ENCODE measurements around the gene ARL6IP6. TPM values are rescaled to one million over a fixed set of nuclear protein-coding genes. Genes with fewer than 3 reads are reported as not detected.

The ARL6IP6 gene
- total RNA-seq, result 10 to 100 TPM; 45.5 to 50.7 TPM

- Mint-ChIP-seq H3K36me3 (peaks cover 43% of the 10 kb centered on the region), H3K4me1 (peaks cover 63% of the 10 kb centered on the region), H3K9me3 (ENCODE audit: low read depth) (no peaks in the 10 kb centered on the region), H3K27me3 (no peaks in the 10 kb centered on the region), H3K27ac (peak within 1 kb of the TSS; percentile 100), H3K4me3 (peak within 1 kb of the TSS; percentile 100)
- peak; percentile 95 for DNase-seq
- CTCF ChIA-PET, result interaction anchor here (1.2 to 2.6 kb wide), 3 partner anchors 8 to 542 kb away, joined by 3 to 12 read pairs (median 4); partner anchors contain the start of gene STAM2
- ATAC-seq, result peak; percentile 70
Observed at GRCh38 chr2:152718076-152718908, at the start of gene ARL6IP6. Gene ARL6IP6 (plus strand): TSS chr2:152718620. CDS start chr2:152718625, 5 bp downstream.

- Mint-ChIP-seq H3K27ac (no peak overlapping the region), H3K9me3 (ENCODE audit: low read depth) (no peaks in the 10 kb centered on the region), H3K27me3 (no peaks in the 10 kb centered on the region), H3K4me3 (no peak overlapping the region), H3K4me1 (peaks cover 4% of the 10 kb centered on the region), H3K36me3 (peaks cover 34% of the 10 kb centered on the region)
- no peak for DNase-seq
- no peak for ATAC-seq
- CTCF ChIA-PET, result no interaction called here
Observed at GRCh38 chr2:152674334-152674733, 44.1 kb upstream of the ARL6IP6 start.

DNA sequence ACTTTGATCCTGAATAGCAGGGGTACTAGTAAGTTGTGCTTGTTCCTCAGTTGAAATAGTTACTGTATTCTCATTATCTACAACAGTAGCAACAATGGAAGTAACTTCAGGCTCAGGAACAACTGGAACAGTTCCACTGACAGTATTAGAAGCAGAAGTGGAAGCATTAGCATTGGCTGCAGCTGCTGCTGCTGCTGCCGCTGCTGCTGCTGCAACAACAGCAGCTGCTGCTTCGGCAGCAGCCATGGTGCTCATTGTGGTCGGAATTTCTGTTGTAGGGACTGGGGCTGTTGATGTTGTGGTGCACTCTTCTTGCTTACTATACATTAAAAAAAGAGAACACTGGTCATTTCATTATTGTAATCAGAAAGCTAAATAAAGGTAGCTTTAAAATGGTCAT is 42.0 kb upstream of the ARL6IP6 start:
- CTCF ChIA-PET, result interaction anchor here (1.1 kb wide), 1 partner anchor 40 kb away, joined by 3 read pairs; no protein-coding TSS in a partner anchor
- no peak for ATAC-seq
- H3K36me3 Mint-ChIP-seq, result peaks cover 36% of the 10 kb centered on the region
- H3K27ac Mint-ChIP-seq, result no peak overlapping the region
- no peaks in the 10 kb centered on the region for H3K27me3 Mint-ChIP-seq
- no peak overlapping the region for H3K4me3 Mint-ChIP-seq
- H3K9me3 Mint-ChIP-seq (ENCODE audit: low read depth), result no peaks in the 10 kb centered on the region
- DNase-seq, result no peak
- peaks cover 4% of the 10 kb centered on the region for H3K4me1 Mint-ChIP-seq

DNA sequence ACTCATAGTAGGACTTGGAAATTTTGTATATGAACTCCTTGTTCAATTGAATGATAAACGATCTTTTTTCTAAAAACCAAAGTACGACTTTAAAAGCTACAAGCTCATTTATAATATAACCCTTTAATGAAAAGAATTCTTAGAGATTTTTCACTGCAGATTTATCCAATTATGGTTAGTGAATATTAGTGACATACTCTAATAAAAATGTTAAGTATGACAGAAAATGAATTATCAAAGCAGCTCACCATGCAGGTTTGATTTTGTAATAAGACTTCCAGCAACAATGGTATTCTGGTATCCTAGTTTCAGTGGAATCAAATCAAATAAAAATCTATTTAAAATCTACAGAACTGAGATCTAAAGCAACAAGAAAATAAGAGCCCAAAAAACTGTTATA is 39.6 kb upstream of the ARL6IP6 start:
- Mint-ChIP-seq H3K9me3 (ENCODE audit: low read depth) (no peaks in the 10 kb centered on the region), H3K4me1 (peaks cover 6% of the 10 kb centered on the region), H3K27ac (no peak overlapping the region), H3K27me3 (no peaks in the 10 kb centered on the region), H3K4me3 (no peak overlapping the region), H3K36me3 (peaks cover 34% of the 10 kb centered on the region)
- ATAC-seq (no peak), DNase-seq (no peak)
- CTCF ChIA-PET, result no interaction called here

DNA sequence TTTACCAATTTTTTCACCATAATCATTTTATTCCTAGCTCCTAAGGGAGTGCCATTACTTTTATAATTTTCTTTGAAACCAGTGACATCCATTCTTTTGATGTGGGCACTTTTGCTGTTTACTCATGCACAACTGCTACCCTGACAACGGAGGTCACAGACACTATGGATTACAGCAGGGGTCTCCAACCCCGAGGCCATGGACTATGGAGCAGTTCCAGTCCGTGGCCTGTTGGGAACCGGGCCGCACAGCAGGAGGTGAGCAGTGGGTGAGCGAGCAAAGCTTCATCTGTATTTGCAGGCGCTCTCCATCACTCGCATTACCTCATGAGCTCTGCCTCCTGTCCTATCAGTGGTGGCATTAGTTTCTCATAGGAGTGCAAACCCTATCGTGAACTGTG is 35.8 kb upstream of the ARL6IP6 start:
- peaks cover 21% of the 10 kb centered on the region for H3K4me1 Mint-ChIP-seq
- H3K36me3 Mint-ChIP-seq, result peaks cover 32% of the 10 kb centered on the region
- no peak for DNase-seq
- CTCF ChIA-PET, result no interaction called here
- ATAC-seq, result no peak
- H3K9me3 Mint-ChIP-seq (ENCODE audit: low read depth), result no peaks in the 10 kb centered on the region
- no peaks in the 10 kb centered on the region for H3K27me3 Mint-ChIP-seq
- H3K27ac Mint-ChIP-seq, result no peak overlapping the region
- H3K4me3 Mint-ChIP-seq, result no peak overlapping the region

DNA sequence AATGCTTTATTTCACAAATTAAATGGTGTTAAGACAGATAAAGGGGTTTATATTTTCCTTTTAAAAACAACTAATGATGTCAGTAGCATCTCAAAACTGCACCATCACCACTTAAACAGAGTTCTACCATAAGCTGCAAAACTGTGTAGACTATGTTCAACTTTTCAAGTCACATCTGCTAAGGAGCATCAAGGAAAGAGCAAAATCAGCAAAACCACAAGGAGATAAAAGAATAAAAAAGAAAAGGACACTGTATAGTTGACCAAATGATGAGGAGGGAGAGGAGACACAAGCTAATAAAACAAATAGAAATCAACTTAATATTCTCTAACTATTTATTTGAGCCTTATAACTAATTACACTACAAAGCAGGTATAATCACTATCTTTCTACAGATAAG is 35.0 kb upstream of the ARL6IP6 start:
- H3K9me3 Mint-ChIP-seq (ENCODE audit: low read depth), result no peaks in the 10 kb centered on the region

DNA sequence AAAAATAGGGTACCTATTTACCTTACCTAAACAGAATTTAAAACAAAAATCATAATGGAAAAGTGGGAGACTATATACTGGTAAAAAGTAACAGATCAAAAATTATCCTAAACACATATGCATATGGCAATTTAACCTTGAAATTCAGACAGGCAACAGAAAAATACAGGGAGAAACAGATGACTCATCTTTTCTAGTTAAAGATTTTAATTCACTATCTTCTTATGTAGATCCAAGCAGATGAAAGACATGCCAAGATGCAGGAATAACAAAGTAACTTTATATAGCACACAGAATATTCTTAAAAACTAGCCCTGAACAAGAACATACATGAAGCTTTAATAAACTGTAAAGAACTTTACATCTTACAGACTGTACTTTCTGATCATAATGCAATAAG is 32.1 kb upstream of the ARL6IP6 start:
- ATAC-seq (no peak), DNase-seq (no peak)
- peaks cover 24% of the 10 kb centered on the region for H3K36me3 Mint-ChIP-seq
- CTCF ChIA-PET, result no interaction called here
- no peaks in the 10 kb centered on the region for H3K27me3 Mint-ChIP-seq
- no peak overlapping the region for H3K27ac Mint-ChIP-seq
- no peak overlapping the region for H3K4me3 Mint-ChIP-seq
- no peaks in the 10 kb centered on the region for H3K9me3 Mint-ChIP-seq (ENCODE audit: low read depth)
- peaks cover 23% of the 10 kb centered on the region for H3K4me1 Mint-ChIP-seq

More for the DNA sequence above, 35.0 kb upstream of the ARL6IP6 start:
- DNase-seq, result no peak
- Mint-ChIP-seq H3K4me3 (no peak overlapping the region), H3K36me3 (peaks cover 32% of the 10 kb centered on the region), H3K27ac (no peak overlapping the region), H3K27me3 (no peaks in the 10 kb centered on the region), H3K4me1 (peaks cover 21% of the 10 kb centered on the region)
- CTCF ChIA-PET, result interaction anchor here (1.4 kb wide), 1 partner anchor 658 kb away, joined by 4 read pairs; no protein-coding TSS in a partner anchor
- ATAC-seq, result no peak

GRCh38 chr2:152693033-152693432 is 25.4 kb upstream of the ARL6IP6 start:
- CTCF ChIA-PET, result interaction anchor here (2.1 kb wide), 1 partner anchor 22 kb away, joined by 11 read pairs; no protein-coding TSS in a partner anchor
- no peaks in the 10 kb centered on the region for H3K9me3 Mint-ChIP-seq (ENCODE audit: low read depth)
- H3K4me3 Mint-ChIP-seq, result no peak overlapping the region
- H3K27ac Mint-ChIP-seq, result peak overlapping the region; percentile 98
- DNase-seq, result no peak
- H3K4me1 Mint-ChIP-seq, result peaks cover 33% of the 10 kb centered on the region
- H3K27me3 Mint-ChIP-seq, result no peaks in the 10 kb centered on the region
- H3K36me3 Mint-ChIP-seq, result peaks cover 20% of the 10 kb centered on the region
- peak; percentile 70 for ATAC-seq

DNA sequence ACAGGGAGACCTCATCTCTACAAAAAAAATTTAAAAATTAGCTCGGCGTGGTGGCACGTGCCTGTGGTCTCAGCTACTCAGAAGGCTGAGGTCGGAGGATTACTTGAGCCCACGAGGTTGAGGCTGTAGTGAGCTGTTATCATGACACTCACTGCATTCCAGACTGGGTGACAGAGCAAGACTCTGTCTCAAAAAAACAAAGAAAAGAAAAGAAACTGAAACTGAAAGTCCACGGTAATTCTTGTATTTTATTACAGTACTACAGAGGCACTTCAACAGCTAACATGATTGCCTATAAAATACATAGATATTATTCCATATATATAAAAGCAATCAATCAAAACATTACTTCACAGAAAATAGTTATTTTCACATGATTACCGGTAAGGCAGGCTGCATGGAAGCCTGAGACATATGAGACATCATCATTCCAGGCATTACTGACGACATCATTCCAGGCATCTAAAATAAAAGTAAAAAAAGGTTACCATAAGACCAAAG is 24.2 kb upstream of the ARL6IP6 start:
- Mint-ChIP-seq H3K9me3 (ENCODE audit: low read depth) (no peaks in the 10 kb centered on the region), H3K4me3 (peak overlapping the region; percentile 83), H3K27ac (peak overlapping the region; percentile 98), H3K4me1 (peaks cover 33% of the 10 kb centered on the region), H3K36me3 (peaks cover 21% of the 10 kb centered on the region), H3K27me3 (no peaks in the 10 kb centered on the region)
- CTCF ChIA-PET, result interaction anchor here (2.1 kb wide), 1 partner anchor 21 kb away, joined by 11 read pairs; no protein-coding TSS in a partner anchor
- ATAC-seq (peak; percentile 86), DNase-seq (peak; percentile 79)

GRCh38 chr2:152695763-152696162 is 22.7 kb upstream of the ARL6IP6 start:
- Mint-ChIP-seq H3K4me1 (peaks cover 33% of the 10 kb centered on the region), H3K27me3 (no peaks in the 10 kb centered on the region), H3K36me3 (peaks cover 30% of the 10 kb centered on the region), H3K9me3 (ENCODE audit: low read depth) (no peaks in the 10 kb centered on the region), H3K27ac (peak overlapping the region; percentile 63), H3K4me3 (peak overlapping the region; percentile 13)
- ATAC-seq, result no peak
- no peak for DNase-seq
- CTCF ChIA-PET, result interaction anchor here (2.1 kb wide), 1 partner anchor 20 kb away, joined by 6 read pairs; the partner anchor contains the start of gene PRPF40A

DNA sequence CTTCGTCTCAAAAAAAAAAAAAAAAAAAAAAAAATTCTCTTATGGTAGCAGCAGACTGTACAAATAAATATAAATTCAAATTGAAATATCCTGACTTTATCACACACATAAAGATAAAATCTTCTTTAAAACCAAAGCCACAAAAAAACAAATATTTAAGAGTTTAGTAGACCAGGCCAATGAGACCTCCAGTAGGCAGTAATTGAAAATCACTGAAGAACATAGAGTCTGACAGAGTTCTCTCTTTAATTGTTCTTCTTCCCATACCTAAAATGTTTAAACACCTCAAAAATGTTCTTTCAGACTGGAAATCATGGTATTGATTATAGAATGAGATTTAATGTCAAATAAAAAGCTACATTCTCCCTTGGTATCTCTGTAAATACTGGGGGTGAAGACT is 21.9 kb upstream of the ARL6IP6 start:
- H3K36me3 Mint-ChIP-seq, result peaks cover 33% of the 10 kb centered on the region
- peaks cover 36% of the 10 kb centered on the region for H3K4me1 Mint-ChIP-seq
- ATAC-seq, result no peak
- no peak for DNase-seq
- H3K4me3 Mint-ChIP-seq, result no peak overlapping the region
- CTCF ChIA-PET, result interaction anchor here (2.1 kb wide), 1 partner anchor 20 kb away, joined by 6 read pairs; the partner anchor contains the start of gene PRPF40A
- H3K27ac Mint-ChIP-seq, result no peak overlapping the region
- H3K9me3 Mint-ChIP-seq (ENCODE audit: low read depth), result peaks cover 4% of the 10 kb centered on the region
- no peaks in the 10 kb centered on the region for H3K27me3 Mint-ChIP-seq

DNA sequence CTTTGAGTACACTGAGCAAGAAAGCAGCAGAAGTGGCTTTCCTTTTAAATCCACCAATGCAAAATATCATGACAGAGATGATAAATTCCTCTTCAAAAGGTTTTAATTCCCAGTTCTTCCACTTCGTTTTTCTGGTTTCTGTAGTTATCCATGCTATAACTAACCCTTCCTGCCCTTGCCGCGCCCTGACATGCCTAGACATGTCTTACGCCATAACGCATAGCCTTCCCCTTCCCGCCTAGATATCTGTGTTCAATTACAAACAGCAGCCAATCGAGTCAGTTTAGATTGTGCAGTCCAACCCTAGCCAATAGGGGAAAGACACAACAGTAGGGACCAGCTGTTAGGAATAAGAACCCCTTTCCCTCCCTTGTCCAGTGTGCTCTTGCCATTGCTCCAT is 17.2 kb upstream of the ARL6IP6 start:
- H3K9me3 Mint-ChIP-seq (ENCODE audit: low read depth), result peaks cover 5% of the 10 kb centered on the region
- H3K36me3 Mint-ChIP-seq, result peaks cover 67% of the 10 kb centered on the region
- DNase-seq, result no peak
- peaks cover 14% of the 10 kb centered on the region for H3K4me1 Mint-ChIP-seq
- ATAC-seq, result no peak
- CTCF ChIA-PET, result no interaction called here
- H3K4me3 Mint-ChIP-seq, result no peak overlapping the region
- no peaks in the 10 kb centered on the region for H3K27me3 Mint-ChIP-seq
- H3K27ac Mint-ChIP-seq, result no peak overlapping the region

- no peak for DNase-seq
- H3K27me3 Mint-ChIP-seq, result no peaks in the 10 kb centered on the region
- no peak overlapping the region for H3K27ac Mint-ChIP-seq
- peaks cover under 1% of the 10 kb centered on the region for H3K9me3 Mint-ChIP-seq (ENCODE audit: low read depth)
- no peak for ATAC-seq
- CTCF ChIA-PET, result interaction anchor here (5.2 kb wide), 1 partner anchor 9 kb away, joined by 35 read pairs; the partner anchor contains the start of gene PRPF40A
- no peak overlapping the region for H3K4me3 Mint-ChIP-seq
- H3K4me1 Mint-ChIP-seq, result peaks cover 18% of the 10 kb centered on the region
- peaks cover 93% of the 10 kb centered on the region for H3K36me3 Mint-ChIP-seq
Observed at GRCh38 chr2:152706477-152707021, 11.9 kb upstream of the ARL6IP6 start.

Measured in activated CD8-positive, alpha-beta memory T cell treated with anti-CD3 and anti-CD28 coated beads, Interleukin-2, amount 10 ng/mL, durations not matched to agents 7 days and 5 days (primary cell).